GM19395 (cell line): ENCODE results near the gene SLC7A8.
"Not testable (repeated sequence)": the region's sequence is repeated elsewhere in the genome, so short reads cannot be mapped to it uniquely, and the experiment has no call there.

Experiments
- ATAC-seq: cut with Tn5 transposase; IDR thresholded peaks from one replicate; pipeline ENCODE4 v1.9.1; 2021; ENCODE audit warnings: mild to moderate bottlenecking, moderate library complexity; ENCODE audit not compliant: unreplicated experiment

The SLC7A8 gene

DNA sequence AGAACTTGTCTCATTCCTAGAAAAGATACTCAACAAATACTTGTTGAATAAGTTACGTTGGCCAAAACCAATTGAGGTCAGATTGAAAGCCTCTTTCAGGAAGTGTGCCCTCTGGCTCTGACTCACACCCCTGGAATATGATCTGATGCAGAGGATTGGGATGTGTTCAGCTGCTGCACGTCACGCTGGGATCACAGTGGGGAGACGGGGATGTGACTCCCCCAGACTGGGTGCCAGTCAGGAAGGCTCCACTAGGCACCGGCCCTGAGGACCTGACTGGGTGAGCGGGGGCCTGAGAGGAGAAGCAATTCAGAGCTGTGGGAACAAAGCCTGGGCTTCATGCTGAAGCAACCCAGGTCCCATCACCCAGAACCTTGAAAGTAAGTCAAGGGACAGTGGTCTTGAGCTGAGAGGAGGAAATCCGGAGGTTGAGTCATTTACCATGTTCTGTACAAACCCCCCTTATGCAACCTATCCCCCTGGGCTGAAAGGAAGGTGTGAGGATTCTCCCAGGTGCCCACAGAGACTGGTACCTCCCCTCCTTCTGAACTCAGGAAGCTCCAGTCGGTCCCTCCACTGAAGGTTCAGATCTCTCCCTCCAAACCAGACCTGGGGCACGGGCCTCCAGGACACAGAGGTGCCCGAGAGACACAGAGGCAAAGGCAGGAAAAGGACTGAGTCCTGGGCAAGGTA is 68.3 kb downstream of the SLC7A8 start:
- ATAC-seq: no peak

DNA sequence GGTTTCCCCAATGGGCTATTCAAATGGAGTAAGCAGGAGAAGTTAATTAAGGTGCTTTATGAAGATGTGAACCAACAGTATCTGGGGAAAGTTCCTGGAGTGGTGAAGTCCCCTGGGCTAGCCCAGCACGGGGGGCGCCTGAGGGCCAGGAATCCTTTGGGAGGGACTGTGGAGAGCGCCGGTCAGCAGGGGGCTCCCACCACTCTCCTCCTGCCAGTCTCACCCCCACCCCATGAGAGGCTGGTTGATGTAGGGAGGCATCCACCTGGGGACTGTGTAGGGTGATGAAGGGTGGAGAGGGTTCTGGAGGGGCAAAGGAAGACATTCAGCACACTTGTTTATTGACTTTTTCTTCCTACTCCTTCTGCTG is 68.8 kb downstream of the SLC7A8 start:
- no peak for ATAC-seq

DNA sequence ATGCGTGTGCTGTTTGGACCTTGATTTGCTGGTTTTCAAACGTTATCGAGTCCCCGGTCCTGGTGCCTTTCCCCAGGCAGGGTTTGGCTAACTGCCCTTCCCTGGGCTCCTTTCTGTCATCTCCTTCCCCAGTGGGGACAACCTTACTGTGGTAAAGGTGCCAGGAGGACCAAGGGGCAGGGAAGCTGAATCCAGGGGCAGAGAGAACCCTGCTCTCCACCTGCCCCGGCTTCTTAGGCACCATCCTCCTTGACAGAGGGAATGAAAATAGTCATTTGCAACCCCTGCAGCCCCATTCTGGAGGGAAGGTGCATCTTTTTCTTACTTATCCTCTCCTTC is 69.4 kb downstream of the SLC7A8 start:
- no peak for ATAC-seq

DNA sequence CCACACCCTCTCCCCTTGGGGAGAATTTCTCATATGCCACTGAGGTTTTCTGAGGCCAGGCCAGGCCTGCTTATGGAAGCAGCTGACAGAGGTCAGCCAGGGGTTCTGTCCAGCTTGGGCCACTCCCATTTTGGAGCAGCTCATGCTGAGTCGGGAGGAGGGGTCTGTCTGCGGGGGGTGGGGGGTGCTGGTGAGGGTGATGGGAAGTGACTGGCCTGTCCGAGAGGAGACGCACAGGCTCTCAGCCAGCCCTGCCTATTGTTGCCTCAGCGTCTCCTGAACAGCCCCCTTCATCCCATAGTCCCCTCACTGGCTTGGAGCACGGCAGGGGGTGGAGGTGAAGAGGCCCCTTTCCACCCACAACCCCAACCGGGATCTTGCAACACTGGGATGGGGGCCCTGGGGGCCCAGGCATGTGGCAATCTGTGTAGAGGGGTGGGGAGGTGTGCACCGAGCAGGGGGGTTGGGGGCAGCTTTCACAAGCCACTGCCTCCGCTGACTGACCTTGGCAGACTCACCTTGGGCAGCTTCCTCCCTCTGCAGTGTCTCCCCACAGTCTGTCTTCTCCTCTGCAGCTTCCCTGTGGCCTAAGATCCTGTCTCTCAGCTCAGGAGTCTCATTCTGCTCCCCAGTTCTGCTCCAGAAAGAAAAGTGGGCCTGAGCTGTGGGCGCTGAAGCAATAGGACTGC is 69.9 kb downstream of the SLC7A8 start:
- ATAC-seq: no peak

DNA sequence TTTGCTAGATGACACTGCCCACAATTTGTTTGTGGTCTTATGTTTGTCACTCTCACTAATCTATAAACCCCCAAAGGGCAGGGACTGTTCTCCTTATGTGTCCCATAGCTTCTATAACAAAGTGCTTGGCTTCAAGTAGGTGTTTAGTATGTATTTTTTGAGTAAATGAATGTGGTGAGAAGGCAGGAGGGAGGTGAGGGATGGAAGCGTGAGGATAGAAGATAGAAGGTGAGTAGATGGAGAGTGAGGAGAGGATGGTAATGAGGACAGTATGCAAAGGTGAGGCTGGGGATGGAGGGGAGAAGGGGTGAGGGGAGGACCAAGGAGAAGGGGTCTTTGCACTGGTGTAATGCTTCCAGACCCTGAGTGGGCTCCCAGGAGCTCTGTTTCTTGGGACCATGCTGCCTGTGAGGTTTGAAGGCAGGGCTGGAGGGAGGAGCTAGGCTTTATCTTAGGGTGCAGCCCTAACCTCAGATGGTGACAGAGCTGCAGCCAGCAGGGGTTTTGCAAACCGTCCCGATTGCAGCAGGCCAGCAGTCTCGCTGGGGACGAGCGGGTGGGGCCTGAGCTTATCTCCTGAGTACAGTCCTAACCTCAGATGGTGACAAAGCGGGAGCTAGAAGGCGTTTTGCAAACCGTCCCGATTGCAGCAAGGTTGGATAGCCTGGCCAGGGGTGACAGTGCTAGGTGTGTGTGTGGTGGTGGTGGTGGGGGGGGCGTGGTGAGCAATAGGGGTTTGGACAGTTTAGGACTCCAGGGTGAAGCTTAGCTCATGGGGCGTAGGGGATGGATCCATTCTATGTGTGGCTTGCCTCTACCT is 70.9 kb downstream of the SLC7A8 start:
- no peak for ATAC-seq

DNA sequence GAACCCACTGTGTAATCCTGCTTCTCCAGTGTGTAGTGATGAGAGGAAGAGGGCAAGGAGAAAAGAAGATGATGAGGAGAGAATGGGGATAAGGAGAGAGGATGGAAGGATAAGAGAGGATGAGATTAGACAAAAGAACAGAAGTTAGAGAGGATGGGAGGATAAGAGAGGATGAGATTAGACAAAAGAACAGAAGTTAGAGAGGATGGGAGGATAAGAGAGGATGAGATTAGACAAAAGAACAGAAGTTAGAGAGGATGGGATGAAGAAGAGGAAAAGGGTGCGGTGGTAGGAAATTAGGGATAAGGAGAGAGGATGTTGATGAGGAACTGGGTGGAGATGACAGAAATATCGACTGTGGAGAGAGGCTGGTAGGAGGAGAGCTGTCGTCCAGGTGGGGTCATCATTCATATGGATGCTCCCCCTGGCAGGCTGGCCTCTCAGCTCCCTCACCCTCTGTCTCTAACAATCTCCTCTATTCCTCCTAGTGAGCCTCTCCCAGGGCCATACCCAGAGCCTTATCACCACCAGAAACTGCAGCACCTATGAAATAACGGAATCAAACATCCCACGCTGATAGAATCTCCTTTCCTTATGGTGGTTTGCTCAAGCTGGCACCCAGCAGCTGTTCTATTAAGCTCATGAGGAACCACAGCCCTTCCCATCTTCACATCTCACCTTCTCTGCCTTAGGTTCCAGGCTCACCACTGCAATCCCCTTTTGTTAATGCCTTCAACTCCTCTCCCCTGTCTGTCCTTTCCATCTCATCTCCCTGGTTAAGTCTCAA is 72.7 kb downstream of the SLC7A8 start:
- no peak for ATAC-seq

DNA sequence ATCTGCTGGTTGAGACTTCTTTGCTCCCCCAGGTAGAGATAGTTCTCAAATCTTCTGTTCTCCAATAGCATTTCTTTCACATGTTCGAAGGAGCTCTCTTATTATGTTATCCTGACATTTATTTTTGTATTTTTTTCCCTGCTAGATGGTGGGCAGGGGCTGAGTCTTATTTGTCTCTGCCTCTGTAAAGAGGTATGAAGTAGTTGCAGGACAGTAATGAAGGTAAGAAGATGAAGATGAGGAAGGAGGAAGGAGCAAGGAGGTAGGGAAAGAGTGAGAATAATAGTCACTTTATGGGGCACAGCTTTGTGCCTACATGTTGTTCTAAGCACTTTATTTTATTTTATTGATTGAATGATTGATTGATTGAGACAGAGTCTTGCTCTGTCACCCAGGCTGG is 73.7 kb downstream of the SLC7A8 start:
- ATAC-seq: no peak

DNA sequence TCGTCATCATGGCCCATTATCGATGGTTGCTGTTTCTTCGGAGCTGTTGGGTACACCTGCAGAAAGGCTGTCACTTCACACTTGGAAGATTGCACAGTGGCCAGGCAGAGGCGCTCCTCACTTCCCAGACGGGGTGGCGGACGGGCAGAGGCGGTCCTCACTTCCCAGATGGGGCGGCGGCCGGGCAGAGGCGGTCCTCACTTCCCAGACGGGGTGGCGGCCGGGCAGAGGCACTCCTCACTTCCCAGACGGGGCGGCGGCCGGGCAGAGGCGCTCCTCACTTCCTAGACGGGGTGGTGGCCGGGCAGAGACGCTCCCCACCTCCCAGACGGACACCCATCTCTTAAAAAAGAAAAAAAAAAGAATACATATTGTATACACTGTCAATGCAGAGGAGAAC is 75.3 kb downstream of the SLC7A8 start:
- not testable (repeated sequence) for ATAC-seq

DNA sequence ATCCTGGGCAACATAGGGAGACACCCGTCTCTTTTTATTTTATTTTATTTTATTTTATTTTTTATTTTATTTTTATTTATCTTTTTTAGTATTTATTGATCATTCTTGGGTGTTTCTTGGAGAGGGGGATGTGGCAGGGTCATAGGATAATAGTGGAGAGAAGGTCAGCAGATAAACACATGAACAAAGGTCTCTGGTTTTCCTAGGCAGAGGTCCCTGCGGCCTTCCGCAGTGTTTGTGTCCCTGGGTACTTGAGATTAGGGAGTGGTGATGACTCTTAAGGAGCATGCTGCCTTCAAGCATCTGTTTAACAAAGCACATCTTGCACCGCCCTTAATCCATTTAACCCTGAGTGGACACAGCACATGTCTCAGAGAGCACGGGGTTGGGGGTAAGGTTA is 75.8 kb downstream of the SLC7A8 start:
- not testable (repeated sequence) for ATAC-seq

DNA sequence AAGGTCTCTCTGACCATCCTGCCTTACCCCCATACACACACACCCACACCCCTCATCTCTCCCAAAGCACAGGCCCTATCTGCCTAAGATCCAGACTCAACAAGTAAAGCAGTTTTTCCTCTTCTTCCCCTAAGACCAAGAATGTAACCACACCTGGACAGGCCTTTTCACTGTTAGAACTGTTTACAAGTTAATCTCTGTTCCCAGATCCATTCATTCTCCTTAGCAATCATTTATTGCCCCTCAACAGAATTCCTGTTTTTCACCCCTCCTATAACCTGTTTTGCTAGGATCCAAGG is 76.8 kb downstream of the SLC7A8 start:
- ATAC-seq: no peak

DNA sequence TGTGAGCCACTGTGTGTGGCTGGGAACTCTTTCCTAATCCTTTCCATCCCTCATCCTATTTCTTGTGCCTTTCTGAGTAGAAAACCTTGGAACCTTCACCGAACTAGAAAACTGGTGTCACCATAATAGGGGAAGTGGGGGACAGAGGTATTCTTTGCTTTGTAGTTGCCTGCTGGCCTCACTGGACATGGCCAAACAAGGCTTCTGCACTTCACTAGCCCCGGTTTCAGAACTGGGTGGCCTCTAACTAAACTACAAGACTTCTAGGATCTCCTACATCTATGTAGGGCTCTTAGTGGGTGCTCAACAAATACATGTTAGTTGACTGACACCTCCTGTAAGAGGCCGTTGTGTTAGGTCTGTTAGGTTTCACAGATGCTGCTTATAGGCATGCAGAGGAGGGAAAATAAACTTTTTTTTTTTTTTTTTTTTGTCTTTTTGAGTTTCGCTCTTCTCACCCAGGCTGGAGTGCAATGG is 78.1 kb downstream of the SLC7A8 start:
- no peak for ATAC-seq

DNA sequence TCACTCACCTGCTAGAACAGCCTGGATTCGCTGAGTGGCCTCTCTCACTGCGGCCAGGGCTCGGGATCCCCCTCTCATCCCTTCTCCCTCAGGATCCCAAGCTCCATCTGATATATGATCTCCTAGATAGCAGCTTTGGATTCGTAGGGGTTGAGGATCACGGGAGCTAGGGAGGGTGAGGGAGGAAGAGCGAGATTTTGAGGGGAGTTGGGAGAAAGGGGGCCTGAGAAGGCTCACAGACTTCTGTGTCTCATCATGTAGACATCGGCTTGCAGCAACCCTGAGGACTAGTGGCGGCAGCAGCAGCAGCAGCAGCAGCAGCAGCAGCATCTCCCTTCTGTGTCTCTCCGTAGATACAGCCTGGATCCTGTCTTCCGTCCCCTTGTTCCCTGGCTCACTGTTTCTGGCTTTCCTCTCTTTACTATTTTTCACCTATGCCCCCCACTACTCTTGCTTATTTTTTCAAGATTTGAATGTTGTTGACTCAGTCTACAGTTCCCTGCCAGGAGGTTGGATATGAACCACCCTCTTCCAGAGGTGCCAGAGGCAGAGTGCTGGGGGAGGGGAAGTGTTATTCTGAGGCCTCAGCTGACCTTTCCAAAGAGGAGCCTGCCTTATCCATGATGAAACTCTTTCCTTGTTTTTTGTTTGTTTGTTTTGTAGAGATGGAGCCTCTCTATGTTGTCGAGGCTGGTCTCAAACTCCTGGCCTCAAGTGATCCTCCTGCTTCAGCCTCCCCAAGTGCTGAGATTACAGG is 78.7 kb downstream of the SLC7A8 start, which contains the start of gene CIROP:
TSS of gene CIROP (minus strand) at position 399 of the 757 bp plus-strand sequence. CDS start at position 330, 69 bp downstream.
- no peak for ATAC-seq

DNA sequence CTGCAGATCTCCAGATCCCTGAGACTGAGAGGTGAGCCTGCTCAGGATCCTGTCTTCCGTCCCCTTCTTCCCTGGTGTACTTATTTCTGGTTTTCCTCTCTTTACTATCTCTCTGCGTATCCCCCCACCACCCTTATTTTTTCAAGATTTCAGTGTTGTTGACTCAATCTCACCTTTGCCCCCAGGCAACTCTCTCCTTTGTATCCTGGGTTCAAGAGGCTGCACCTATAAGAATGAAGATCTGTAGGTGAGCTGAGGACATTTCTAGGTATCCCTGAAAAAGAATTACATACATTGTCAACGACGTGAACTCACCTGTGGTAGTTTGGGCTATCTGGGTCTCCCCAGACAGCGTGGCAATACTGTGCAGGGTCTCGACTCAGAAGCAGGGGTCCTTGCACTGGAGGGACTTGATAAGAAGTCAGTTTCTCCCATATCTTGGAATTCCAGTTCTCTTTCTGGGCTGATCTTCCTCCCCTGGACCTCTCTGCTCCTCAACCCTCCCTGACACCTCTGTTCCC is 79.3 kb downstream of the SLC7A8 start:
- ATAC-seq: no peak

DNA sequence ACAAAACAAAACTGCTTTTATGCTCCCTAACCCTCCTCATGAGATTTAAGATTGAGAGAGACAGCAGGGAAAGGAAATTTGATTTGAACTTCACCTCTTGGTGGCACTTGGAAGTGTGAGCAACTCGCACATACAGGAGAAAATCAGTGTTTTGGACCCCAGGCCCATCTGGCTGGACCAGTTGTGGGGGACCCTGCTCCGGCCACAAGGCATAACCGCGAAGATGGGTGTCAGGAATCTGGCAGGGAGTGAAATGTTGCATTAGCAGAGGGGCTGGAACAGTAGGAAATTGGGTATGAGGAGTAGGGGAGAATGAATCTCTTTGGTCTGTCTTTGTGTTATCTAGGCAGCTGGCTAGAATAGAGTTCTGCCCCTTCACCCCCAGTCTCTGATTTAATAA is 79.9 kb downstream of the SLC7A8 start:
- ATAC-seq: no peak

DNA sequence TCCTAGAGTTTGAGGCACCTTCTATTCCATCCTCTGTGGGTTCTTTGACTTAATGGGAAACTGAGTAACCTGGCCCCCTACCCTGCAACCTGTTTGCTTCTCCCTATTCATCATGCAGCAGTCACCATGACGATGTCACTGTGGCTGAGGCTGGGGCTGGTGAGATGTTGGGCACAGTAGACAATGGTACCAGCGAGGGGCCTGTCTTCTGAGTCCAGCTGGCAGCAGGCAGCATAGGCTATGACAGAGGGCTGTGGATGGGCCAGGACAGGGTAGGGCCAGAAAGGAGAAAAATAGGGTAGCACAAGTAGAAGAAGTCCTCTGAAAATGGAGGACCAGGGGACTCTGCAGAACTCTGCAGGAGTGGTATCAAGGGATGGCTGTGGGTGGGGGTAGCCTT is 80.7 kb downstream of the SLC7A8 start:
- no peak for ATAC-seq

DNA sequence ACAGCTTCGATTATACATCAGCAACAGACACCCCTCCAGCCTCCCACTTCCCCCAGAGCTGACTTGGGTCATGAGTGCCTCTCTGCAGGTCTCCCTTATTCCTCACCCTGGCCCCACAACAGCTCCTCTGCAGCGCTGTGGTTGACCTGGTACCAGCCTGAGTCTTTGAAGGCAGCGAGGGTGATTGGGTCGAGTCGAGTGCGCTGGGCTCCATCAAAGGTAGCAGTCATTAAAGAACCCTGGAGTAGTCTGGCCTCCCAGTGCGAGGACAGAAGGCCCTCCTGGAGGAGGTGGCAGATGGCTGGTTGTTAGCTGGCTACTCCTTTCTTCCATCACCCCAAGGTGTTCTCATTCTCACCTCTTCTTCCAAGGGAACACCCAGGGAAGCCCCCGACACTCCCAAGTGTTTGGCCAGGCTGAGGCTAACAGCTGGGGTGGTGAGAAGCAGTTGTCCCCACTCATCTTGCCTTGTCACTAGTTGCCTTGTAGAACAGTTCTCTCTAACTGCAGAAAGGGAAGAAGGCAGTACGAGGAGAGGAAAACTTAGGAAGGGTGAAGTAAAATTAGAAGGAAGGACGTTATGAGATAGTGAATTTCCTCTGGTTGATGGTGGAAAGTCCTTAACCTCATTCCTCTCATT is 81.4 kb downstream of the SLC7A8 start:
- no peak for ATAC-seq

DNA sequence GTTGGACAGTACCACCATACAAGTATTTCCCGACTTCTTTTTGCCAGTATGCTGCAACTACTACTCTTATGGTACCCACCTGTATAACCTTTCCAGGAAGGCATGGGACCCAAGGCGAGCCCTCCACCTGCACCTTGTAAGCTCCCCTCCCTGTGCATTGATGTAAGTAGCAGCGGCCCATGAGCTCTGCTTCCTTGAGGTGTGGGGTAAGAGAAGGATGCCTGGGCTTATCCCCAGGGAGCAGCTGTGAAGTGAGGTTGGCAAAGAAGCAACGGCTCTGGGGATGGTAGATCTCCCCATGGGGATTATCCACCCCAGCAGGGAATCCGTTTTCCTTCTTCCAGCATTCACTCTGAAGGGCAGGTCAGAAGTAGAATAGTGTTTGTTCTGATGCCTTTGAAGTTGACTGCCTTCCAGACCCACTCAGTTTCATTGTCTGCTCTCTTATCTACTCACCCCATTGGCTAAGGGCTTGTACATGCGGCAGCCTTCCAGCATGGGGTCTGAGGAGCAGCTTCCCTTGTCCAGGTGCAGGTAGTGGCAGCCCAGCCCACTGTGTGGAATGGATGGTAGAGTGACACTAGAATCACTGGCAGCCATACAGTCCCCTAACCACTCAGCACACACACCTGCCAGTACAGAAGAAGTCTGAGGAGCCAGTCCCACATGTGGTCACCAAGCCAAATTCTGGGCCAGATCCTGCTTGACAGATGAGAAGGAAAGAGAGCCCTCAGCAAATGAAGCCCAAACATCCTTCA is 82.1 kb downstream of the SLC7A8 start:
- no peak for ATAC-seq

DNA sequence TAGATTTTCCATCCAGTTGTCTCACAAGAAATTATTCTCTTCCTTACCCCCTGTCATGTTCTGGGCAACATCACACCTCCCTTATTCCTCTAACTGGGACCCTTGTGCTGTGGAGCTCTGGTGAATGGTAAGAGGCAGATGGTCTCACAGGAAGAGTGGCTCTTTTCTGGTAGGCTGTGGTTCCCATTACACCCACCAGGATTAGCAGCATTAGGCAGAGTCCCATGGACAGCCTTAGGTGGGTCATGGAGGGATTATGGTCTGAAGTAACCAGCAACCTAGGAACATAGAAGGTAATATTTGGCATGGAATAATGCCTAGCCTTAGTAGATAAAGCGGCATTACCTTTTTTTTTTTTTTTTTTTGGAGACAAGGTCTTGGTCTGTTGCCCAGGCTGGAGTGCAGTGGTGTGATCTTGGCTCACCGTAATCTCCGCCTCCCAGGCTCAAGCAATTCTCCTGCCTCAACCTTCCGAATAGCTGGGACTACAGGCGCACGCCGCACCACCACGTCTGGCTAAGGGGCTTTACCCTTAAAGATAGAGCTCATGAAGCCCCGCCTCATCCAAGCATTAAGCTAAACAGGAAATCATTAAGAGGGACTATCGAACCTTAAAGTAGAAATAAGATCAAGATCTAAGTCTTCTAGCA is 84.1 kb downstream of the SLC7A8 start:
- no peak for ATAC-seq

DNA sequence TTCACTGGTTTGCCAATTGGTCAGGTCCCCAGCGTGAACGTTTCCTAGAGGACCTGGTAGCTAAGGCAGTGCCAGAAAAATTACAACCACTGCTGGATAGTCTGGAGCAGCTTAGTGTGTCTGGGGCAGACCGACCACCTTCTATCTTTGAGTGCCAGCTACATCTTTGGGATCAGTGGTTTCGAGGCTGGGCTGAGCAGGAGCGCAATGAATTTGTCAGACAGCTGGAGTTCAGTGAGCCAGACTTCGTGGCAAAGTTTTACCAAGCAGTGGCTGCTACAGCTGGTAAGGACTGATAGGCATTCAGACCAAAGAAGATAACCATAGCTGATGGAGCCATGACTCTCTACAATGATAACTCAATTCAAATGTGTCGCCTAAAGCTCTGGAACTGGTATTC is 85.7 kb downstream of the SLC7A8 start:
- ATAC-seq: no peak
